ENCODE results near the gene TGM3. TPM values are rescaled to one million over a fixed set of nuclear protein-coding genes. Genes with fewer than 3 reads are reported as not detected.

TGM3 gene
- total and polyA plus RNA-seq, 2 donors (not counting 1 experiment from before 2014, with no cell fraction given): under 0.01 TPM; not detected in 1

GRCh38 chr20:2276015-2276414 lies 19.8 kb upstream of the TGM3 start:
- H2AFZ ChIP-seq (ENCODE audit: low read length): no peak overlapping the region
- no peak overlapping the region for H3K9ac ChIP-seq (ENCODE audit: insufficient read depth, low read length)
- H3K79me2 ChIP-seq (ENCODE audit: control insufficient read depth, insufficient read depth, low read length): no peaks in the 10 kb centered on the region
- H3K4me3 ChIP-seq (replicated peaks in 1 of 4; ENCODE audit: control extremely low read depth in 1 of 4, insufficient read depth in 1 of 4, low read depth in 3 of 4, low read length in 4 of 4): no peak overlapping the region
- no peaks in the 10 kb centered on the region for H3K36me3 ChIP-seq (ENCODE audit: control insufficient read depth, insufficient read depth, low read length)
- no peak for TF ChIP-seq EZH2 (IDR thresholded peaks at IDR 0.05; ENCODE audit: low read length, missing control alignments)
- TF ChIP-seq, protein P1, sequence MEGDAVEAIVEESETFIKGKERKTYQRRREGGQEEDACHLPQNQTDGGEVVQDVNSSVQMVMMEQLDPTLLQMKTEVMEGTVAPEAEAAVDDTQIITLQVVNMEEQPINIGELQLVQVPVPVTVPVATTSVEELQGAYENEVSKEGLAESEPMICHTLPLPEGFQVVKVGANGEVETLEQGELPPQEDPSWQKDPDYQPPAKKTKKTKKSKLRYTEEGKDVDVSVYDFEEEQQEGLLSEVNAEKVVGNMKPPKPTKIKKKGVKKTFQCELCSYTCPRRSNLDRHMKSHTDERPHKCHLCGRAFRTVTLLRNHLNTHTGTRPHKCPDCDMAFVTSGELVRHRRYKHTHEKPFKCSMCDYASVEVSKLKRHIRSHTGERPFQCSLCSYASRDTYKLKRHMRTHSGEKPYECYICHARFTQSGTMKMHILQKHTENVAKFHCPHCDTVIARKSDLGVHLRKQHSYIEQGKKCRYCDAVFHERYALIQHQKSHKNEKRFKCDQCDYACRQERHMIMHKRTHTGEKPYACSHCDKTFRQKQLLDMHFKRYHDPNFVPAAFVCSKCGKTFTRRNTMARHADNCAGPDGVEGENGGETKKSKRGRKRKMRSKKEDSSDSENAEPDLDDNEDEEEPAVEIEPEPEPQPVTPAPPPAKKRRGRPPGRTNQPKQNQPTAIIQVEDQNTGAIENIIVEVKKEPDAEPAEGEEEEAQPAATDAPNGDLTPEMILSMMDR (conservative IDR thresholded peaks at IDR 0.05 in 1 of 2, IDR thresholded peaks at IDR 0.05 in 1 of 2; ENCODE audit: low read depth in 1 of 2, low read length in 2 of 2): no peak
- H4K20me1 ChIP-seq (ENCODE audit: control insufficient read depth, extremely low read depth, insufficient read depth, low read length): no peaks in the 10 kb centered on the region
- no peak for DNase-seq (ENCODE audit: low read depth in 2 of 2)
- H3K27ac ChIP-seq (ENCODE audit: insufficient read depth, low read length): no peak overlapping the region
- H3K4me1 ChIP-seq (ENCODE audit: control insufficient read depth, extremely low read depth, insufficient read depth, low read length): no peaks in the 10 kb centered on the region
- no peaks in the 10 kb centered on the region for H3K27me3 ChIP-seq (ENCODE audit: control insufficient read depth, insufficient read depth, low read length)
- no peak overlapping the region for H3K4me2 ChIP-seq (ENCODE audit: extremely low read depth, insufficient read depth, low read length)
- no peaks in the 10 kb centered on the region for H3K9me3 ChIP-seq (ENCODE audit: control insufficient read depth, insufficient read depth, low read depth, low read length)

DNA sequence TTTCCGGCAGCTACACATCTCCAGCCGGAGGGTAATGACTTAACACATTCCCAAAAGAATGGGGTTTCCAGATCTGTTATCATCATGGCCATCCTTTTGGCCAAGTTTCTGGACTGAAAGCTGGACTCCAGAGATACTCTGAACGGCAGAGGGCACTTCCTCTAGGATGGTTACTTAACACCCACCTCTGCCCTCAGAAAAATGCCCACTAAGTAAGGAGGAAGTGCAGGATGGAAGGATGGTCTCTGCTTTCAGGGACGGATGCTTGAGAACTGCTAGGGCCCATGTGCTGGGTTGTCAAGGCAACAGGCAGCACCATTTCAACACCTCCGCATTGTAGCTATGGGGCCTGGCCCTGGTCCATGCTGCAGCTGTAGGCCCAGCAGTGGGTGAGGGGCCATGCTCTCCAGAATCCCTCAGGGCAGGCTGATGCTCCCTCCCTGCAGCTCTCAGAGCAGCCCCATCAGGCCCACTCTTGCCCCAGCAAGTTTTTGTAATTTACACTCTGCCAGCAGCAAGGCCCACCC lies 16.5 kb upstream of the TGM3 start:
- no peak overlapping the region for H3K4me3 ChIP-seq (replicated peaks in 1 of 4; ENCODE audit: control extremely low read depth in 1 of 4, insufficient read depth in 1 of 4, low read depth in 3 of 4, low read length in 4 of 4)
- H2AFZ ChIP-seq (ENCODE audit: low read length): no peak overlapping the region
- no peaks in the 10 kb centered on the region for H3K9me3 ChIP-seq (ENCODE audit: control insufficient read depth, insufficient read depth, low read depth, low read length)
- no peaks in the 10 kb centered on the region for H3K36me3 ChIP-seq (ENCODE audit: control insufficient read depth, insufficient read depth, low read length)
- H3K4me2 ChIP-seq (ENCODE audit: extremely low read depth, insufficient read depth, low read length): no peak overlapping the region
- no peak overlapping the region for H3K27ac ChIP-seq (ENCODE audit: insufficient read depth, low read length)
- no peaks in the 10 kb centered on the region for H3K27me3 ChIP-seq (ENCODE audit: control insufficient read depth, insufficient read depth, low read length)
- H4K20me1 ChIP-seq (ENCODE audit: control insufficient read depth, extremely low read depth, insufficient read depth, low read length): no peaks in the 10 kb centered on the region
- peak in 1 of 2 donors; percentile 7 for DNase-seq (ENCODE audit: low read depth in 2 of 2)
- TF ChIP-seq, protein P1 (conservative IDR thresholded peaks at IDR 0.05 in 1 of 2, IDR thresholded peaks at IDR 0.05 in 1 of 2; ENCODE audit: low read depth in 1 of 2, low read length in 2 of 2): no peak
- no peak for TF ChIP-seq EZH2 (IDR thresholded peaks at IDR 0.05; ENCODE audit: low read length, missing control alignments)
- no peaks in the 10 kb centered on the region for H3K79me2 ChIP-seq (ENCODE audit: control insufficient read depth, insufficient read depth, low read length)
- H3K9ac ChIP-seq (ENCODE audit: insufficient read depth, low read length): no peak overlapping the region
- no peaks in the 10 kb centered on the region for H3K4me1 ChIP-seq (ENCODE audit: control insufficient read depth, extremely low read depth, insufficient read depth, low read length)

GRCh38 chr20:2280082-2280481 lies 15.7 kb upstream of the TGM3 start:
- no peak for TF ChIP-seq EZH2 (IDR thresholded peaks at IDR 0.05; ENCODE audit: low read length, missing control alignments)
- TF ChIP-seq, protein P1 (conservative IDR thresholded peaks at IDR 0.05 in 1 of 2, IDR thresholded peaks at IDR 0.05 in 1 of 2; ENCODE audit: low read depth in 1 of 2, low read length in 2 of 2): no peak
- Histone ChIP-seq H3K27ac (ENCODE audit: insufficient read depth, low read length) (no peak overlapping the region), H3K27me3 (ENCODE audit: control insufficient read depth, insufficient read depth, low read length) (no peaks in the 10 kb centered on the region), H3K4me2 (ENCODE audit: extremely low read depth, insufficient read depth, low read length) (no peak overlapping the region), H3K4me1 (ENCODE audit: control insufficient read depth, extremely low read depth, insufficient read depth, low read length) (no peaks in the 10 kb centered on the region), H4K20me1 (ENCODE audit: control insufficient read depth, extremely low read depth, insufficient read depth, low read length) (no peaks in the 10 kb centered on the region), H3K79me2 (ENCODE audit: control insufficient read depth, insufficient read depth, low read length) (no peaks in the 10 kb centered on the region), H3K9me3 (ENCODE audit: control insufficient read depth, insufficient read depth, low read depth, low read length) (no peaks in the 10 kb centered on the region), H3K36me3 (ENCODE audit: control insufficient read depth, insufficient read depth, low read length) (no peaks in the 10 kb centered on the region), H3K9ac (ENCODE audit: insufficient read depth, low read length) (no peak overlapping the region), H2AFZ (ENCODE audit: low read length) (no peak overlapping the region), H3K4me3 (replicated peaks in 1 of 4; ENCODE audit: control extremely low read depth in 1 of 4, insufficient read depth in 1 of 4, low read depth in 3 of 4, low read length in 4 of 4) (no peak overlapping the region)
- DNase-seq (ENCODE audit: low read depth in 2 of 2): no peak
